KMS-11 (cell line): Measurements from ENCODE around the gene ANKRA2.

Experiments used
- H2AFZ ChIP-seq: fragments of 200-600 bp; sonication (generic); 2 replicates; pipeline ENCODE4 v1.6.1; 2016; ENCODE audit warnings: antibody characterized with exemption, mixed run types, low read depth
- H3K27ac ChIP-seq: fragments of 200-600 bp; sonication (generic); 2 replicates; pipeline ENCODE4 v1.6.1; 2016; ENCODE audit warnings: mild to moderate bottlenecking, mixed run types
- H3K27me3 ChIP-seq: fragments of 200-600 bp; sonication (generic); 2 replicates; pipeline ENCODE4 v1.6.1; 2017; ENCODE audit warnings: mild to moderate bottlenecking, low read depth, mixed run types, moderate library complexity; ENCODE audit not compliant: insufficient read depth
- H3K36me3 ChIP-seq: fragments of 200-600 bp; sonication (generic); 2 replicates; pipeline ENCODE4 v1.6.1; 2017; ENCODE audit warnings: mild to moderate bottlenecking, mixed run types; ENCODE audit not compliant: insufficient read depth
- H3K4me1 ChIP-seq: fragments of 200-600 bp; sonication (generic); 2 replicates; pipeline ENCODE4 v1.6.1; 2016; ENCODE audit warnings: mild to moderate bottlenecking, low read depth, mixed run types; ENCODE audit not compliant: poor library complexity, severe bottlenecking
- H3K4me2 ChIP-seq: fragments of 200-600 bp; sonication (generic); 2 replicates; pipeline ENCODE4 v1.7.0; 2016; ENCODE audit warnings: mild to moderate bottlenecking, mixed run types
- H3K4me3 ChIP-seq: fragments of 200-600 bp; sonication (generic); IDR thresholded peaks from 2 replicates; pipeline ENCODE4 v1.6.1; 2017; ENCODE audit warnings: low read depth, low read length, mixed read lengths; ENCODE audit not compliant: insufficient read depth
- H3K79me2 ChIP-seq: fragments of 200-600 bp; sonication (generic); 2 replicates; pipeline ENCODE4 v1.6.1; 2016; ENCODE audit warnings: low read depth, mixed run types; ENCODE audit not compliant: insufficient read depth
- H3K9ac ChIP-seq: fragments of 200-600 bp; sonication (generic); 2 replicates; pipeline ENCODE4 v1.6.1; 2016; ENCODE audit warnings: mild to moderate bottlenecking, mixed run types
- H4K20me1 ChIP-seq: fragments of 200-600 bp; sonication (generic); 2 replicates; pipeline ENCODE4 v1.6.1; 2016; ENCODE audit warnings: mild to moderate bottlenecking, mixed run types; ENCODE audit not compliant: insufficient read depth
- TF ChIP-seq, protein P1 (sequence below): fragments of 200-600 bp; sonication (generic); conservative IDR thresholded peaks from 2 replicates; pipeline ENCODE4 v1.6.1; 2017; ENCODE audit warnings: low read depth, mild to moderate bottlenecking, antibody characterized with exemption, low read length, moderate library complexity, mixed read lengths

Gene ANKRA2

GRCh38 chr5:73523861-73524260 lies 41.6 kb downstream of the ANKRA2 start:
- Histone ChIP-seq H3K79me2 (no peaks in the 10 kb centered on the region), H2AFZ (no peak overlapping the region), H3K27me3 (no peaks in the 10 kb centered on the region), H4K20me1 (no peaks in the 10 kb centered on the region), H3K36me3 (no peaks in the 10 kb centered on the region), H3K27ac (no peak overlapping the region), H3K4me2 (no peak overlapping the region), H3K9ac (no peak overlapping the region), H3K4me1 (peaks cover 6% of the 10 kb centered on the region), H3K4me3 (no peak overlapping the region)
- TF ChIP-seq, protein P1, sequence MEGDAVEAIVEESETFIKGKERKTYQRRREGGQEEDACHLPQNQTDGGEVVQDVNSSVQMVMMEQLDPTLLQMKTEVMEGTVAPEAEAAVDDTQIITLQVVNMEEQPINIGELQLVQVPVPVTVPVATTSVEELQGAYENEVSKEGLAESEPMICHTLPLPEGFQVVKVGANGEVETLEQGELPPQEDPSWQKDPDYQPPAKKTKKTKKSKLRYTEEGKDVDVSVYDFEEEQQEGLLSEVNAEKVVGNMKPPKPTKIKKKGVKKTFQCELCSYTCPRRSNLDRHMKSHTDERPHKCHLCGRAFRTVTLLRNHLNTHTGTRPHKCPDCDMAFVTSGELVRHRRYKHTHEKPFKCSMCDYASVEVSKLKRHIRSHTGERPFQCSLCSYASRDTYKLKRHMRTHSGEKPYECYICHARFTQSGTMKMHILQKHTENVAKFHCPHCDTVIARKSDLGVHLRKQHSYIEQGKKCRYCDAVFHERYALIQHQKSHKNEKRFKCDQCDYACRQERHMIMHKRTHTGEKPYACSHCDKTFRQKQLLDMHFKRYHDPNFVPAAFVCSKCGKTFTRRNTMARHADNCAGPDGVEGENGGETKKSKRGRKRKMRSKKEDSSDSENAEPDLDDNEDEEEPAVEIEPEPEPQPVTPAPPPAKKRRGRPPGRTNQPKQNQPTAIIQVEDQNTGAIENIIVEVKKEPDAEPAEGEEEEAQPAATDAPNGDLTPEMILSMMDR: no peak

- peaks cover 6% of the 10 kb centered on the region for H3K4me1 ChIP-seq
- H3K36me3 ChIP-seq: no peaks in the 10 kb centered on the region
- TF ChIP-seq, protein P1: no peak
These were observed 42.5 kb downstream of the ANKRA2 start for GRCh38 chr5:73522989-73523388.

GRCh38 chr5:73519531-73520283 lies 45.7 kb downstream of the ANKRA2 start:
- Histone ChIP-seq H3K4me2 (peak overlapping the region; percentile 33), H3K79me2 (no peaks in the 10 kb centered on the region), H3K4me1 (peaks cover 6% of the 10 kb centered on the region), H3K9ac (peak overlapping the region; percentile 16; the same call in 1 of the 2 replicates), H4K20me1 (no peaks in the 10 kb centered on the region), H3K27me3 (no peaks in the 10 kb centered on the region), H3K36me3 (no peaks in the 10 kb centered on the region), H3K4me3 (no peak overlapping the region), H3K27ac (no peak overlapping the region), H2AFZ (peak overlapping the region; percentile 66)
- TF ChIP-seq, protein P1: peak; percentile 89

More at GRCh38 chr5:73522989-73523388, 42.5 kb downstream of the ANKRA2 start:
- Histone ChIP-seq H3K79me2 (no peaks in the 10 kb centered on the region), H3K27me3 (no peaks in the 10 kb centered on the region), H3K4me2 (no peak overlapping the region), H3K4me3 (no peak overlapping the region), H2AFZ (no peak overlapping the region), H3K27ac (no peak overlapping the region), H4K20me1 (no peaks in the 10 kb centered on the region), H3K9ac (no peak overlapping the region)

DNA sequence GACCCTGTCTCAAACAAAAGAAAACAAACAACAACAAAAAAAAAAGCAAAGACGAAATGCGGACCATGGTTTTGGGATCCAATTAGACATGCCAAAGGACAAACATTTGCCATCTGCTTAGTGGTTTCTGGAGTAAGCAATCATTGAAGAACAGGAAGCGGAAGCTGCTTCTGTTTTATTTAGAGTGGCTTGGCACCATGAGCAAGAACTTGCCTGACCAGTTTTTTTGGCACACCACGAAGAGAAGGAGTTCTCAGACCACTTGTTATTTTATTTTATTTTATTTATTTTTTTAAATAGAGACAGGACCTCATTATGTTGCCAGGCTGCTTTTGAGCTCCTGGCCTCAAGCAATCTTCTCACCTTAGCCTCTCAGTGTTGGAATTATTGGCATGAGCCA lies 50.2 kb downstream of the ANKRA2 start:
- Histone ChIP-seq H3K36me3 (no peaks in the 10 kb centered on the region), H3K4me1 (peaks cover 6% of the 10 kb centered on the region), H3K9ac (no peak overlapping the region), H3K27me3 (no peaks in the 10 kb centered on the region), H3K4me2 (no peak overlapping the region), H3K79me2 (no peaks in the 10 kb centered on the region), H3K27ac (no peak overlapping the region), H4K20me1 (no peaks in the 10 kb centered on the region), H2AFZ (no peak overlapping the region), H3K4me3 (no peak overlapping the region)
- TF ChIP-seq, protein P1: no peak
